Astrocyte of the cerebellum (primary cell): ENCODE results near the gene ANGPT4.

ENCODE experiments used
- DNase-seq: peaks from one replicate; pipeline ENCODE4 v3.0.0-alpha.2; 2011; ENCODE audit warnings: low read depth
- H3K4me3 ChIP-seq: 2 replicates; pipeline ENCODE4 v1.5.1; 2011; ENCODE audit warnings: mild to moderate bottlenecking, low read depth, low read length, moderate library complexity
- CTCF ChIP-seq: IDR thresholded peaks from 2 replicates; pipeline ENCODE4 v1.5.1; 2012; ENCODE audit warnings: low read length, low read depth, moderate library complexity, mild to moderate bottlenecking; ENCODE audit errors: missing control alignments
- in situ Hi-C: cut with HindIII; loops from 2 replicates; pipeline ENCODE4 v1.10.0; 2017; ENCODE audit warnings: low sequenced_read_pairs

Gene ANGPT4

DNA sequence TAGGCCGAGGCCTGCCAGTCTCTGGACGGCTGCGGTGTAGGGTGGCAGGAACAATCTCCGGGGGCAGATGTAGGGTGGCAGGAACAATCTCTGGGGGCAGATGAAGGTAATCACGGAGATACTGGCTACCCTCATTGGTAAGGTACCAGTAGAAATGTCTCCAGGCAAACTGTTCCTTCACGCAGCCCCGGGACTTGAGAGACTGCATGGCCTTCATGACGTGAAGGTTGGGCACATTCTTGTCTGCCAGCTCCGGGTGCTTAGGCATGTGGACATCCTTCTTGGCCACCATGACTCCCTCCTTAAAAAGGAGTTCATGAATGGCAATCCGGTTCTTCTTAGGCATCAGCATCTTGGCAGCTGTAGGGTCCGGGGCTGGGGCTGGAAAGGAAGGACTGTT is 76.5 kb downstream of the ANGPT4 start:
- TF ChIP-seq CTCF: no peak
- in situ Hi-C loops: no loop called here
- no peak for DNase-seq
- no peak overlapping the region for H3K4me3 ChIP-seq

- TF ChIP-seq CTCF: no peak
- no peak overlapping the region for H3K4me3 ChIP-seq
- in situ Hi-C loops: no loop called here
- DNase-seq: no peak
These were observed 77.1 kb downstream of the ANGPT4 start for GRCh38 chr20:839015-839414.

DNA sequence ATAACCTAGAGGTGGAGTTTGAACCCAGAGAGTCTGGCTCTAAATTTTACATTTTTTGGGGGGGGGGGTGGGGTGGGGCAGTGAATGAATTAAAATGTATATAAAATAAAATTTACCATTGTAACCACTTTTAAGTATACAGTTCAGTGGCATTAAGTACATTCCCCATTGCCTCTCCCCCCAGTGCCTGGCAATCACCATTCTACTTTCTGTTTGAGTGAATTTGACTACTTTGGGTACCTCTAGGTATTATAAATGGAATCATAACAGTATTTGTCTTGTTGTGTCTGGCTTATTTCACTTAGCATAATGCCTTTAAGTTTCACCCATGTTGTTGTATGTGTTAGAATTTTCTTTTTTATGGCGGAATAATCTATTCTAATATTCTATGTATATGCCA is 79.9 kb downstream of the ANGPT4 start:
- no peak for TF ChIP-seq CTCF

DNA sequence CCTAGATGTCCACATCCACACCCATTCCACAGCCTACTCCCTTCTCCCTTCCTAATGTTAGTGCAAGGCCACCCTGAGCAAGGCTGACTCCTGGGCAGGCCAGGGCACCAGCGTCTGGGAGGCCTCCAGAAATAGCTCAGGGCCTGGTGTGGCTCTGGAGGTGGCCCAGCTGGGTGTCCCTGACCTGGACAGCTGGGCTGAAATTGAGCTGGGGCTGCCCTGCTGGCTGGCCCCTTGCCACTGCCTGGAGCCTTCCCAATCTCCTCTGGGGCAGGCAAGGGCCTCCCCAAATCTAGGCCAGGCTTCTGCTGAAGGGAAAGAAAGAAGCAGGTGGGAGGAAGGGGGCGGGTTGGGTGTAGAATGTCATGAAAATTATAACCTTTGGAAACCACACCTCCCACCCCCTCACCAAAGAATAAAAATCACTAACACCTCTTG is 80.5 kb downstream of the ANGPT4 start:
- H3K4me3 ChIP-seq: no peak overlapping the region
- in situ Hi-C loops: no loop called here

More for the DNA sequence above, 79.9 kb downstream of the ANGPT4 start:
- H3K4me3 ChIP-seq: no peak overlapping the region
- DNase-seq: no peak
- in situ Hi-C loops: no loop called here

GRCh38 chr20:834151-834746 is 81.9 kb downstream of the ANGPT4 start:
- DNase-seq: no peak
- H3K4me3 ChIP-seq: peak overlapping the region; percentile 88
- TF ChIP-seq CTCF: no peak
- in situ Hi-C loops: no loop called here

More for the DNA sequence above, 80.5 kb downstream of the ANGPT4 start:
- DNase-seq: no peak
- no peak for TF ChIP-seq CTCF

DNA sequence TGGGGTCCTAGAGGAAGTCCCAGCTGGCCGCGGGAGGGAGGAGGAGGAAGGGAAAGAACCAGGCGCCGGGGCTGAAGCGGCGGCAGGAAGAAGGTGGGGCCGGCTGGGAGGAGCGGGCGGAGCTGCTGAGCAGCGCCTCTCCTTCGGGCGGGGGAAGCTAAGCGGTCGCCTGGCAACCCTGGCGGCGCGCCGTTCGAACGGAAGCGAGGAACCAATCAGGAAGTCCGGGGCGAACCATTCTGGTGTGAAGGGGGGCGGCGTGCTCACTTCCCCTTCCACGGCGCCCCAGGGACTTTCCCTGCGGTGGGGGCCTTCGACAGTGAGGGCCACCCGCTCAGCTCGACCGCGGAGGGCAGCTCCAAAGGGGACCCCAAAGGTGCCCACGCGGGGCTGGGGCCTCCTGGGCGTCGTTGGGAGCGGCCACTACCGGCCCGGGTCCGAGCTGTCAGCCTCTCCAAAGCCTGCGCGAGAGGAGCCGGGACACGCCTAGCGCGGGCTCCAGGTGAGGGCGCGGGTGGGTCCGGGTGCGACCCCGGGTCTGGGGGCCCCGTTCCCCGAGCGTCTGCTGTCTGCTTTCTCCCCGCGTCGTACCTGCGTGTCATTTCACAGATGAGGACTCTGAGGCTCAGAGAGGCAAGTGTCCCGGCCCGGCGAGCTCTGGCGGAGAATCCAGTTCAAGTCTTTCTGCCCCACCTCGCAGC is 82.5 kb downstream of the ANGPT4 start, which contains the start of gene FAM110A:
TSS of gene FAM110A (plus strand) at position 266 of the 701 bp plus-strand sequence. CDS start 11,090 bp downstream, outside the sequence.
- peak within 1 kb of the TSS; percentile 88 for H3K4me3 ChIP-seq
- no peak for TF ChIP-seq CTCF
- DNase-seq: peak; percentile 75
- in situ Hi-C loops: no loop called here
